SU-DHL-6 (cell line): ENCODE data around the gene SPINT1.
A peak's percentile ranks its signal among the peaks of the same experiment; 100 is the strongest.

Experiments
- CTCF ChIP-seq: fragments of 200-600 bp; sonication (generic); IDR thresholded peaks from one replicate; pipeline ENCODE4 v1.5.1; 2017; ENCODE audit warnings: antibody characterized with exemption, mild to moderate bottlenecking, low read length, moderate library complexity; ENCODE audit not compliant: insufficient read depth, poor library complexity, severe bottlenecking
- EZH2phosphoT487 ChIP-seq: fragments of 200-600 bp; sonication (generic), shearing (Covaris generic); conservative IDR thresholded peaks from 2 replicates; pipeline ENCODE4 v1.6.1; 2018; ENCODE audit warnings: mild to moderate bottlenecking, antibody characterized with exemption, low read length, moderate library complexity, mixed read lengths

GRCh38 chr15:40859206-40859851 lies 15.5 kb downstream of the SPINT1 start:
- TF ChIP-seq EZH2phosphoT487 (no peak), CTCF (peak; percentile 73)
